Muscle of leg (tissue), 9 donors: Measurements from ENCODE around the gene ASIP. TPM values are rescaled to one million over a fixed set of nuclear protein-coding genes. Genes with fewer than 3 reads are reported as not detected.

ENCODE experiments used
- polyA plus RNA-seq, 8 donors: library from polyadenylated mRNA; unstranded; fragments of 120-200 nt; gene quantifications; one replicate each; pipeline versions ENCODE4 v1.2.1 to v1.2.3, GENCODE V29; 2013; ENCODE audit warnings: inconsistent platforms in 1 of 8, low replicate concordance in 1 of 8; ENCODE audit not compliant: insufficient read length in 8 of 8, insufficient read depth in 1 of 8
- total RNA-seq: library from RNA; stranded (reverse); fragments of 120-200 nt; gene quantifications from one replicate; pipeline ENCODE4 v1.2.4, GENCODE V29; 2013

The ASIP gene
- total and polyA plus RNA-seq, 9 donors, result 0.27 to 1.8 (median 0.36) TPM; not detected in 2

Other genes starting within 250 kb of the ASIP start
- 56.5 TPM for gene RALY, start 247.5 kb upstream of the ASIP start, total RNA-seq
- gene RALY, start 247.5 kb upstream of the ASIP start, polyA plus RNA-seq, result 100 to 1,000 TPM; 127 to 166 (median 148) TPM
- 62.3 TPM for gene EIF2S2, start 129.2 kb upstream of the ASIP start, total RNA-seq
- 10 to 100 TPM; 38.1 to 51.0 (median 47.2) TPM for gene EIF2S2, start 129.2 kb upstream of the ASIP start, polyA plus RNA-seq
- 126 TPM for gene AHCY, start 61.9 kb downstream of the ASIP start, total RNA-seq
- 100 to 1,000 TPM; 179 to 245 (median 207) TPM for gene AHCY, start 61.9 kb downstream of the ASIP start, polyA plus RNA-seq
- gene ITCH, start 121.8 kb downstream of the ASIP start, total RNA-seq, result 46.4 TPM
- gene ITCH, start 121.8 kb downstream of the ASIP start, polyA plus RNA-seq, result 10 to 100 TPM; 18.1 to 28.9 (median 25.6) TPM